IMR-90 (cell line): ENCODE results near the gene SPTSSA. TPM values are rescaled to one million over a fixed set of nuclear protein-coding genes. Genes with fewer than 3 reads are reported as not detected.

ENCODE experiments used
- ATAC-seq: fragments of 200-7000 bp; cut with Tn5 transposase; 2 replicates; pipeline ENCODE4 v1.9.1; 2020; ENCODE audit warnings: low read depth, mild to moderate bottlenecking, moderate library complexity
- BruUV-seq: library from RNA; stranded (reverse); fragments of 400-500 nt; replicated peaks from 2 replicates; lab custom pipeline; 2021; lab: Mats Ljungman, UMichigan
- CTCF ChIA-PET: fragments of 300-600 bp; formaldehyde crosslinking; extraction: SDS; loops from one replicate; lab custom pipeline; 2021; ENCODE audit warnings: antibody characterized with exemption; lab: Yijun Ruan, JAX
- POLR2A ChIA-PET: fragments of 300-600 bp; sonication (Branson Sonifier 250); formaldehyde crosslinking; loops from one replicate; lab custom pipeline; 2022; ENCODE audit warnings: antibody characterized with exemption; ENCODE audit not compliant: unreplicated experiment; lab: Charles Lee
- DNase-seq: peaks from one replicate; pipeline ENCODE4 v3.0.0; 2013
- H2AFZ ChIP-seq: replicated peaks from 2 replicates; pipeline ENCODE3; 2013; ENCODE audit warnings: low read length, mild to moderate bottlenecking; ENCODE audit not compliant: poor library complexity
- H2AK5ac ChIP-seq: 2 replicates; pipeline ENCODE4 v1.6.1; 2013; ENCODE audit warnings: low read depth, low read length, inconsistent platforms
- H2AK9ac ChIP-seq: replicated peaks from 2 replicates; pipeline ENCODE3; 2013; ENCODE audit warnings: mild to moderate bottlenecking, low read depth, low read length, moderate library complexity; ENCODE audit not compliant: poor library complexity
- H2BK120ac ChIP-seq: 2 replicates; pipeline ENCODE4 v1.6.1; 2013; ENCODE audit warnings: low read depth, low read length, inconsistent platforms
- H2BK15ac ChIP-seq: 3 replicates; pipeline ENCODE4 v1.6.1; 2013; ENCODE audit warnings: low read depth, low read length, inconsistent platforms
- H2BK20ac ChIP-seq: 2 replicates; pipeline ENCODE4 v1.6.1; 2013; ENCODE audit warnings: low read depth, mild to moderate bottlenecking, inconsistent platforms, low read length, moderate library complexity
- H2BK5ac ChIP-seq: 2 replicates; pipeline ENCODE4 v1.6.1; 2013; ENCODE audit warnings: mild to moderate bottlenecking, low read depth, low read length, inconsistent platforms; ENCODE audit not compliant: poor library complexity, severe bottlenecking
- H3K14ac ChIP-seq: replicated peaks from 2 replicates; pipeline ENCODE4 v1.6.1; 2013; ENCODE audit warnings: low read depth, low read length, inconsistent platforms
- H3K18ac ChIP-seq: 2 replicates; pipeline ENCODE4 v1.6.1; 2013; ENCODE audit warnings: low read depth, low read length, control low read depth
- H3K23ac ChIP-seq: 2 replicates; pipeline ENCODE4 v1.6.1; 2013; ENCODE audit warnings: low read depth, low read length, inconsistent platforms
- H3K27ac ChIP-seq: 2 replicates; pipeline ENCODE4 v1.5.1; 2013; ENCODE audit warnings: mild to moderate bottlenecking, control low read depth, low read length; ENCODE audit not compliant: insufficient read depth
- H3K27me3 ChIP-seq: 2 replicates; pipeline ENCODE4 v1.6.1; 2013; ENCODE audit warnings: low read length; ENCODE audit not compliant: control insufficient read depth, insufficient read depth
- H3K36me3 ChIP-seq: 2 replicates; pipeline ENCODE4 v1.6.1; 2013; ENCODE audit warnings: low read length, mixed read lengths; ENCODE audit not compliant: control insufficient read depth, insufficient read depth
- H3K4ac ChIP-seq: 2 replicates; pipeline ENCODE4 v1.6.1; 2013; ENCODE audit warnings: low read depth, low read length, inconsistent platforms
- H3K4me1 ChIP-seq: 2 replicates; pipeline ENCODE4 v1.6.1; 2013; ENCODE audit warnings: low read length, mixed read lengths; ENCODE audit not compliant: control insufficient read depth, insufficient read depth
- H3K4me2 ChIP-seq: 2 replicates; pipeline ENCODE4 v1.6.1; 2013; ENCODE audit warnings: low read depth, mild to moderate bottlenecking, control low read depth, low read length, moderate library complexity
- H3K4me3 ChIP-seq: 2 replicates; pipeline ENCODE4 v1.5.1; 2013; ENCODE audit warnings: low read depth, mild to moderate bottlenecking, control low read depth, low read length, moderate library complexity; ENCODE audit not compliant: insufficient read depth
- H3K56ac ChIP-seq: 2 replicates; pipeline ENCODE4 v1.6.1; 2013; ENCODE audit warnings: low read length, inconsistent platforms; ENCODE audit not compliant: insufficient read depth; ENCODE audit errors: extremely low read depth
- H3K79me1 ChIP-seq, 2 experiments: 2 replicates each; pipeline ENCODE4 v1.6.1; 2013; ENCODE audit warnings: low read length in 2 of 2, inconsistent platforms in 1 of 2, low read depth in 1 of 2
- H3K9ac ChIP-seq: 2 replicates; pipeline ENCODE4 v1.6.1; 2013; ENCODE audit warnings: low read depth, low read length, control low read depth
- H3K9me1 ChIP-seq: 2 replicates; pipeline ENCODE4 v1.6.1; 2013; ENCODE audit warnings: low read length, inconsistent platforms; ENCODE audit not compliant: insufficient read depth
- H3K9me3 ChIP-seq: 2 replicates; pipeline ENCODE4 v1.6.1; 2013; ENCODE audit warnings: low read length; ENCODE audit not compliant: control insufficient read depth, insufficient read depth
- H4K20me1 ChIP-seq: 2 replicates; pipeline ENCODE4 v1.6.1; 2013; ENCODE audit warnings: low read length, inconsistent platforms; ENCODE audit not compliant: insufficient read depth
- H4K5ac ChIP-seq: 2 replicates; pipeline ENCODE4 v1.6.1; 2013; ENCODE audit warnings: mild to moderate bottlenecking, low read depth, low read length, control low read depth
- H4K8ac ChIP-seq, 2 experiments: 2 replicates each; pipeline ENCODE4 v1.6.1; 2013; ENCODE audit warnings: low read depth in 2 of 2, low read length in 2 of 2, control low read depth in 1 of 2, inconsistent platforms in 1 of 2
- H4K91ac ChIP-seq: 2 replicates; pipeline ENCODE4 v1.6.1; 2013; ENCODE audit warnings: low read depth, low read length, inconsistent platforms; ENCODE audit not compliant: insufficient read depth
- BHLHE40 ChIP-seq: fragments of 150-350 bp; IDR thresholded peaks from 2 replicates; pipeline ENCODE4 v1.6.1; 2016; ENCODE audit warnings: mild to moderate bottlenecking, low read depth, low read length
- CHD1 ChIP-seq: IDR thresholded peaks from 2 replicates; pipeline ENCODE4 v1.6.1; 2012; ENCODE audit warnings: low read depth, low read length, improper control_type of control experiment
- MAFK ChIP-seq: IDR thresholded peaks from 2 replicates; pipeline ENCODE4 v1.6.1; 2012; ENCODE audit warnings: low read depth, low read length, improper control_type of control experiment
- MAZ ChIP-seq: IDR thresholded peaks from 2 replicates; pipeline ENCODE4 v1.6.1; 2012; ENCODE audit warnings: low read depth, mild to moderate bottlenecking, low read length, improper control_type of control experiment, moderate library complexity, borderline replicate concordance
- MXI1 ChIP-seq: IDR thresholded peaks from 2 replicates; pipeline ENCODE4 v1.6.1; 2012; ENCODE audit warnings: low read depth, mild to moderate bottlenecking, low read length, moderate library complexity, borderline replicate concordance
- RCOR1 ChIP-seq: IDR thresholded peaks from 2 replicates; pipeline ENCODE4 v1.6.1; 2012; ENCODE audit warnings: mild to moderate bottlenecking, low read length, improper control_type of control experiment; ENCODE audit not compliant: insufficient replicate concordance
- RFX5 ChIP-seq: IDR thresholded peaks from 2 replicates; pipeline ENCODE4 v1.8.0; 2012; ENCODE audit warnings: low read depth, mild to moderate bottlenecking, low read length, moderate library complexity
- SMC3 ChIP-seq: fragments of 150-350 bp; IDR thresholded peaks from 2 replicates; pipeline ENCODE4 v1.6.1; 2016; ENCODE audit warnings: low read depth, mild to moderate bottlenecking, antibody characterized with exemption, low read length, moderate library complexity
- WGBS, 2 experiments: methylation state at CpG; one replicate each; pipeline versions ENCODE4 v1.1.5 to v1.1.7; 2013; ENCODE audit warnings: missing lambda C conversion rate in 2 of 2; ENCODE audit not compliant: insufficient read length in 1 of 2; ENCODE audit errors: extremely low coverage in 2 of 2; 5-methylcytosine and 5-hydroxymethylcytosine counted together
- dilution Hi-C: fragments of 300-500 bp; cut with HindIII; formaldehyde crosslinking; loops from one replicate; pipeline ENCODE4 v1.14.3; 2018; ENCODE audit warnings: low sequenced_read_pairs; ENCODE audit not compliant: unreplicated experiment
- in situ Hi-C: fragments of 300-500 bp; cut with MboI; formaldehyde crosslinking; loops from 3 replicates; pipeline ENCODE4 v1.14.3; 2019; ENCODE audit warnings: low sequenced_read_pairs, inconsistent platforms, mixed read lengths
- intact Hi-C: fragments of 100-400 bp; cut with micrococcal nuclease; formaldehyde crosslinking; loops from 2 replicates; pipeline ENCODE4 v1.10.0; 2022
- polyA plus RNA-seq, 3 experiments: library from polyadenylated mRNA; depleted of rRNA; stranded (reverse); fragments of >200 nt; gene quantifications; 2 replicates each; pipeline ENCODE4 v1.2.3, GENCODE V29; 2012; ENCODE audit warnings: low replicate concordance in 1 of 3
- total RNA-seq: library from RNA; depleted of rRNA; stranded (reverse); fragments of >200 nt; gene quantifications from 2 replicates; pipeline ENCODE4 v1.2.3, GENCODE V29; 2012
- TF ChIP-seq, protein P1 (sequence below): fragments of 150-350 bp; IDR thresholded peaks from 2 replicates; pipeline ENCODE4 v1.6.1; 2017; ENCODE audit warnings: mild to moderate bottlenecking, antibody characterized with exemption, low read length, low read depth
- TF ChIP-seq, protein P2 (sequence below): conservative IDR thresholded peaks from 2 replicates; pipeline ENCODE4 v1.5.1; 2012; ENCODE audit warnings: mild to moderate bottlenecking, low read depth, low read length, improper control_type of control experiment

SPTSSA gene
- total and polyA plus RNA-seq, 2 of the 4 experiments (the other 2 are of a cell fraction): 10.8 to 26.2 TPM

DNA sequence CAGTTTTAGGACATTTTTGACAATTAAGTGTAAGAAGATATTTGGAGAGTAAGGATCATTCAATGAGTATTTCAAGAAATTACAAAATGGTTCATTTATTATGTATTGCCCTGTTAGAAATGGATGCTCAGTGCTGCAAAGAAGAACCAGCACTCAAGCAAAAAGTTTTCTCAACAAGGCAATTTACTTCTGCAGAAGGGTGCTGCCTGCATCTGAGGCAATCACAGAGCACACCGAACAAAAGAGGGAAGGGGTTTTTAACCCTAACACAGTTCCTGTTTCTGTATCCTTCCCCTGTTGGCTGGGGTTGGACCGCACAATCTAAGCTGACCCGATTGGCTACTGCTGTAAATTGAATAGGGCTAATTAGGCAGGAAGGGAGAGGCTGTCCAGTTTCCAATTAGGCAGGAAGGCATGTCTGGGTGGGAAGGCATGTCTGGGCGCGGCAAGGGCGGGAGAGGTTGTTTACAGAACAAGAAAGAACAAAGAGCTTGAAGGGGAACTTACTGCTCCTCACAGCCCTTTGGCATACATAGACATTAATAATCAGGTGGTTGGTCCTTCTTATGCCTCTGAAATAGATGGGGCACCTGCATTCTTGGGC, 41.4 kb downstream of the SPTSSA start:
- Histone ChIP-seq H3K9me1 (no peaks in the 10 kb centered on the region), H4K20me1 (no peaks in the 10 kb centered on the region), H2BK15ac (no peak overlapping the region), H4K8ac (no peak overlapping the region), H3K36me3 (no peaks in the 10 kb centered on the region), H3K14ac (no peak overlapping the region), H2AK5ac (no peak overlapping the region), H2AK9ac (no peak overlapping the region), H3K23ac (no peak overlapping the region), H2BK5ac (no peak overlapping the region), H3K9ac (no peak overlapping the region), H3K27me3 (0 out of 2 replicates have a peak, but pooled peaks cover 2% of the 10 kb centered on the region), H3K9me3 (peaks cover 6% of the 10 kb centered on the region; the same call in 1 of the 2 replicates), H3K56ac (no peak overlapping the region), H3K4me2 (no peak overlapping the region), H3K4me3 (no peak overlapping the region), H3K4ac (no peak overlapping the region), H4K5ac (no peak overlapping the region), H2BK20ac (no peak overlapping the region), H3K18ac (no peak overlapping the region), H4K91ac (no peak overlapping the region), H3K4me1 (no peaks in the 10 kb centered on the region), H3K79me1 (no peaks in the 10 kb centered on the region), H3K27ac (no peak overlapping the region), H2AFZ (no peak overlapping the region), H2BK120ac (no peak overlapping the region)
- ATAC-seq (no peak), DNase-seq (no peak)
- WGBS, 2 experiments: no CpG with 5 or more reads among the region's 6 CpGs
- dilution Hi-C loops: no loop called here
- CTCF ChIA-PET: no interaction called here
- no TSS peak for BruUV-seq
- TF ChIP-seq MAFK: no peak
- TF ChIP-seq MXI1: no peak
- TF ChIP-seq MAZ: no peak
- TF ChIP-seq CHD1: no peak
- TF ChIP-seq RCOR1: no peak
- TF ChIP-seq, protein P1, sequence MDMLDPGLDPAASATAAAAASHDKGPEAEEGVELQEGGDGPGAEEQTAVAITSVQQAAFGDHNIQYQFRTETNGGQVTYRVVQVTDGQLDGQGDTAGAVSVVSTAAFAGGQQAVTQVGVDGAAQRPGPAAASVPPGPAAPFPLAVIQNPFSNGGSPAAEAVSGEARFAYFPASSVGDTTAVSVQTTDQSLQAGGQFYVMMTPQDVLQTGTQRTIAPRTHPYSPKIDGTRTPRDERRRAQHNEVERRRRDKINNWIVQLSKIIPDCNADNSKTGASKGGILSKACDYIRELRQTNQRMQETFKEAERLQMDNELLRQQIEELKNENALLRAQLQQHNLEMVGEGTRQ: no peak
- TF ChIP-seq SMC3: no peak
- no peak for TF ChIP-seq RFX5
- no peak for TF ChIP-seq BHLHE40
- TF ChIP-seq, protein P2, sequence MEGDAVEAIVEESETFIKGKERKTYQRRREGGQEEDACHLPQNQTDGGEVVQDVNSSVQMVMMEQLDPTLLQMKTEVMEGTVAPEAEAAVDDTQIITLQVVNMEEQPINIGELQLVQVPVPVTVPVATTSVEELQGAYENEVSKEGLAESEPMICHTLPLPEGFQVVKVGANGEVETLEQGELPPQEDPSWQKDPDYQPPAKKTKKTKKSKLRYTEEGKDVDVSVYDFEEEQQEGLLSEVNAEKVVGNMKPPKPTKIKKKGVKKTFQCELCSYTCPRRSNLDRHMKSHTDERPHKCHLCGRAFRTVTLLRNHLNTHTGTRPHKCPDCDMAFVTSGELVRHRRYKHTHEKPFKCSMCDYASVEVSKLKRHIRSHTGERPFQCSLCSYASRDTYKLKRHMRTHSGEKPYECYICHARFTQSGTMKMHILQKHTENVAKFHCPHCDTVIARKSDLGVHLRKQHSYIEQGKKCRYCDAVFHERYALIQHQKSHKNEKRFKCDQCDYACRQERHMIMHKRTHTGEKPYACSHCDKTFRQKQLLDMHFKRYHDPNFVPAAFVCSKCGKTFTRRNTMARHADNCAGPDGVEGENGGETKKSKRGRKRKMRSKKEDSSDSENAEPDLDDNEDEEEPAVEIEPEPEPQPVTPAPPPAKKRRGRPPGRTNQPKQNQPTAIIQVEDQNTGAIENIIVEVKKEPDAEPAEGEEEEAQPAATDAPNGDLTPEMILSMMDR: no peak
- POLR2A ChIA-PET: no interaction called here
- intact Hi-C loops: no loop called here
- in situ Hi-C loops: no loop called here
